Purkinje cell (primary cell): Measurements from ENCODE around the gene ATIC. TPM values are rescaled to one million over a fixed set of nuclear protein-coding genes. Genes with fewer than 3 reads are reported as not detected.

ENCODE experiments used
- polyA plus RNA-seq: library from polyadenylated mRNA; unstranded; fragments of >200 nt; fragmentation: Nextera tagmentation; gene quantifications from 2 replicates; pipeline ENCODE4 v1.2.1, GENCODE V29; 2014

ATIC gene
- polyA plus RNA-seq: 102 and 122 TPM in 2 replicates

GRCh38 chr2:215311625-215312396, at the start of gene ATIC:
Gene ATIC, plus strand, starts transcription at chr2:215312059. Its CDS starts 84 bp downstream, at chr2:215312143.

Other genes with a start within 250 kb of the ATIC start
- 0.08 TPM in 1 of 2 replicates, not detected in the other for gene ABCA12, start 173.4 kb upstream of the ATIC start, polyA plus RNA-seq
- 3.6 and 7.4 TPM in 2 replicates for gene FN1, start 124.0 kb downstream of the ATIC start, polyA plus RNA-seq